ENCODE measurements around the gene TM7SF3.
"Not testable (repeated sequence)": the region's sequence is repeated elsewhere in the genome, so short reads cannot be mapped to it uniquely, and the experiment has no call there.

Gene TM7SF3

GRCh38 chr12:27014085-27014858 lies at the start of gene TM7SF3:
Gene TM7SF3 (minus strand): TSS chr12:27014384. CDS start chr12:27014168, 216 bp downstream.
- FAIRE-seq: no peak

GRCh38 chr12:27063250-27063851 lies 49.2 kb upstream of the TM7SF3 start:
- no peak for FAIRE-seq

GRCh38 chr12:27061317-27061716 lies 47.1 kb upstream of the TM7SF3 start:
- no peak for FAIRE-seq

- no peak for FAIRE-seq
Measured at GRCh38 chr12:27060740-27061139, 46.6 kb upstream of the TM7SF3 start.

GRCh38 chr12:27057543-27057942 lies 43.4 kb upstream of the TM7SF3 start:
- FAIRE-seq: no peak

GRCh38 chr12:27055966-27056365 lies 41.8 kb upstream of the TM7SF3 start:
- FAIRE-seq: no peak

GRCh38 chr12:27052742-27053141 lies 38.6 kb upstream of the TM7SF3 start:
- no peak for FAIRE-seq

GRCh38 chr12:27052176-27052575 lies 38.0 kb upstream of the TM7SF3 start:
- no peak for FAIRE-seq

- no peak for FAIRE-seq
Measured at GRCh38 chr12:27048822-27049752, 34.9 kb upstream of the TM7SF3 start.

- FAIRE-seq: not testable (repeated sequence)
Measured at GRCh38 chr12:27042018-27042417, 27.8 kb upstream of the TM7SF3 start.

GRCh38 chr12:27040637-27041036 lies 26.5 kb upstream of the TM7SF3 start:
- FAIRE-seq: not testable (repeated sequence)

- FAIRE-seq: no peak
Measured at GRCh38 chr12:27034607-27035293, 20.6 kb upstream of the TM7SF3 start.

- no peak for FAIRE-seq
Measured at GRCh38 chr12:27032679-27033078, 18.5 kb upstream of the TM7SF3 start.

GRCh38 chr12:27031531-27031930 lies 17.3 kb upstream of the TM7SF3 start:
- no peak for FAIRE-seq

GRCh38 chr12:27026257-27026656 lies 12.1 kb upstream of the TM7SF3 start:
- FAIRE-seq: no peak

GRCh38 chr12:27025116-27025515 lies 10.9 kb upstream of the TM7SF3 start:
- no peak for FAIRE-seq

- no peak for FAIRE-seq
Measured at GRCh38 chr12:27024291-27024690, 10.1 kb upstream of the TM7SF3 start.

- FAIRE-seq: no peak
Measured at GRCh38 chr12:27020761-27021160, 6.6 kb upstream of the TM7SF3 start.

GRCh38 chr12:27018037-27018436 lies 3.9 kb upstream of the TM7SF3 start:
- no peak for FAIRE-seq

- FAIRE-seq: not testable (repeated sequence)
Measured at GRCh38 chr12:27017163-27017823, 3.1 kb upstream of the TM7SF3 start.

- no peak for FAIRE-seq
Measured at GRCh38 chr12:27015730-27016076, 1.5 kb upstream of the TM7SF3 start.
